Heart left ventricle (tissue), 16 donors: Measurements from ENCODE around the gene RPRD1B. TPM values are rescaled to one million over a fixed set of nuclear protein-coding genes. Genes with fewer than 3 reads are reported as not detected.

Experiments used
- ATAC-seq, 4 donors: fragments of 200-7000 bp; cut with Tn5 transposase; one replicate each; pipeline ENCODE4 v1.9.1; 2020 to 2022; ENCODE audit warnings: moderate library complexity in 4 of 4, mild to moderate bottlenecking in 3 of 4, moderate number of reproducible peaks in 1 of 4
- DNase-seq, 5 donors: peaks; one replicate each; pipeline ENCODE4 v3.0.0-alpha.2; 2020
- H3K27ac ChIP-seq, 12 donors: fragments of 200-600 bp; sonication (generic) in 4 of 12; one replicate each; pipeline versions ENCODE4 v1.5.0 to v1.8.0; 2016 to 2022; ENCODE audit warnings: mild to moderate bottlenecking in 2 of 12
- H3K27me3 ChIP-seq, 9 donors: fragments of 200-600 bp; sonication (generic) in 2 of 9; one replicate each; pipeline versions ENCODE4 v1.5.1 to v1.8.0; 2016 to 2022; ENCODE audit warnings: mild to moderate bottlenecking in 3 of 9
- H3K36me3 ChIP-seq, 9 donors: fragments of 200-600 bp; sonication (generic) in 2 of 9; one replicate each; pipeline versions ENCODE4 v1.5.0 to v1.8.0; 2018 to 2022; ENCODE audit warnings: mild to moderate bottlenecking in 2 of 9
- H3K4me1 ChIP-seq, 12 donors: fragments of 200-600 bp; sonication (generic) in 4 of 12; one replicate each; pipeline versions ENCODE4 v1.5.0 to v1.8.0; 2016 to 2022; ENCODE audit warnings: mild to moderate bottlenecking in 3 of 12
- H3K4me3 ChIP-seq, 12 donors: fragments of 200-600 bp; sonication (generic) in 4 of 12; one replicate each; pipeline versions ENCODE4 v1.5.0 to v1.8.0; 2017 to 2022; ENCODE audit warnings: mild to moderate bottlenecking in 9 of 12, moderate library complexity in 4 of 12
- H3K9me3 ChIP-seq, 12 donors: fragments of 200-600 bp; sonication (generic) in 4 of 12; one replicate each; pipeline versions ENCODE4 v1.5.0 to v1.8.0; 2016 to 2022; ENCODE audit warnings: mild to moderate bottlenecking in 1 of 12
- CTCF ChIP-seq, 12 donors: fragments of 200-600 bp; sonication (generic) in 4 of 12; IDR thresholded peaks; one replicate each; pipeline versions ENCODE4 v1.5.0 to v1.8.0; 2018 to 2022; ENCODE audit warnings: antibody characterized with exemption in 12 of 12, mild to moderate bottlenecking in 5 of 12
- POLR2A ChIP-seq, 2 donors: fragments of 450-650 bp; IDR thresholded peaks; one replicate each; pipeline ENCODE4 v1.6.1; 2017; ENCODE audit warnings: antibody characterized with exemption in 2 of 2, mild to moderate bottlenecking in 2 of 2, moderate library complexity in 2 of 2
- WGBS, 4 donors: extraction: QIAGEN DNeasy Blood & Tissue Kit in 2 of 4; methylation state at CpG; one replicate each; pipeline versions ENCODE4 v1.1.5 to v1.1.7; 2013 to 2018; 5-methylcytosine and 5-hydroxymethylcytosine counted together
- intact Hi-C, 10 donors: fragments of 100-400 bp; cut with DNase I; formaldehyde crosslinking; loops; one replicate each; pipeline versions ENCODE4 v1.11.1 to v1.14.2; 2022
- polyA plus RNA-seq, 2 donors: library from polyadenylated mRNA; stranded (reverse); fragments of 200-250 nt; gene quantifications; one replicate each; pipeline ENCODE4 v1.2.3, GENCODE V29; 2013
- total RNA-seq, 9 donors: library from RNA; depleted of rRNA in 2 of 9; stranded (reverse); fragments of >200 nt in 2 of 9; fragmentation: NEBNext Ultra II Directional in 3 of 9; extraction: Animal tissue kit (Norgen Biotek cat#: 25700) in 3 of 9; gene quantifications; one replicate each; pipeline versions ENCODE4 v1.1.0 to v1.2.4, GENCODE V29; 2016 to 2023
- donor health status: ischemic (EF 13 %, LVEDD 7.1; RV severe dilation, severe dysfunction).
- donor health status: healthy with polysubstance abuse.
- donor health status: DM: no; HTN: yes; CAD: no.
- donor health status: DM: no; HTN: no; CAD: no.
- donor health status: ischemic (EF 25% LVEDD 6.9; RV normal size, moderate dysfunction).
- donor health status: ischemic (EF 25% LVEDD 5.7; RV mildly dilated, moderate dysfunction).
- donor health status: healthy.
- donor health status: DM: yes; HTN: yes; CAD: no.
- donor health status: ischemic (EF 35%, LVEDD 5.7; RV mildly dilated, moderate dysfunction).
- donor health status: nonischemic (EF 11% LVEDD 7.7; RV severe dilation, severe dysfunction).
- donor health status: DM: yes; HTN: yes; CAD: no.
- donor health status: PGD.
- donor health status: ischemic (EF 29% LVEDD 5.4; RV normal size, mild dysfunction).
- donor health status: nonischemic (EF 23%, LVEDD 6.1; RV moderate dilation, normal function).

The RPRD1B gene
- total and polyA plus RNA-seq, 11 donors: 9.1 to 60.2 (median 41.8) TPM

GRCh38 chr20:38018385-38018784, 15.2 kb upstream of the RPRD1B start:
- Histone ChIP-seq H3K36me3 (peaks cover 0 to 46% (median 28%) of the 10 kb centered on the region in 9 donors), H3K27ac (no peak overlapping the region), H3K9me3 (peaks cover 0 to 21% (median 11%) of the 10 kb centered on the region in 12 donors), H3K27me3 (no peaks in the 10 kb centered on the region), H3K4me1 (peaks cover 0 to 10% (median 2%) of the 10 kb centered on the region in 12 donors), H3K4me3 (no peak overlapping the region)
- no peak for DNase-seq
- WGBS, 4 donors: 97 to 99% (median 98%) methylated on average over 2 of the region's 2 CpGs
- intact Hi-C loops: no loop called here
- no peak for ATAC-seq
- TF ChIP-seq CTCF (IDR thresholded peaks at IDR 0.05) (no peak), POLR2A (IDR thresholded peaks at IDR 0.05) (no peak)

- WGBS, 4 donors: 74 to 90% (median 79%) methylated on average over 2 of the region's 2 CpGs
- Histone ChIP-seq H3K27ac (no peak overlapping the region), H3K9me3 (peaks cover 0 to 21% (median 11%) of the 10 kb centered on the region in 12 donors), H3K27me3 (no peaks in the 10 kb centered on the region), H3K36me3 (peaks cover 0 to 38% (median 17%) of the 10 kb centered on the region in 9 donors), H3K4me1 (peaks cover 0 to 23% (median 2%) of the 10 kb centered on the region in 12 donors), H3K4me3 (no peak overlapping the region)
- DNase-seq: no peak
- ATAC-seq: no peak
- intact Hi-C loops: no loop called here
- TF ChIP-seq POLR2A (IDR thresholded peaks at IDR 0.05): no peak
- TF ChIP-seq CTCF (IDR thresholded peaks at IDR 0.05): no peak
Measured at GRCh38 chr20:38021087-38021772, 12.3 kb upstream of the RPRD1B start.

- intact Hi-C loops: no loop called here
- no peak for DNase-seq
- peak overlapping the region in 1 of 12 donors; percentile 77 for H3K27ac ChIP-seq
Measured at GRCh38 chr20:38023181-38024001, 10.2 kb upstream of the RPRD1B start.

More at GRCh38 chr20:38023181-38024001, 10.2 kb upstream of the RPRD1B start:
- Histone ChIP-seq H3K36me3 (peaks cover 0 to 18% (median 4%) of the 10 kb centered on the region in 9 donors), H3K9me3 (peaks cover 0 to 10% (median 3%) of the 10 kb centered on the region in 12 donors), H3K27me3 (no peaks in the 10 kb centered on the region), H3K4me1 (peaks cover 0 to 23% (median 2%) of the 10 kb centered on the region in 12 donors), H3K4me3 (no peak overlapping the region)
- TF ChIP-seq POLR2A (IDR thresholded peaks at IDR 0.05) (no peak), CTCF (IDR thresholded peaks at IDR 0.05) (no peak)
- ATAC-seq: peak in 2 of 4 donors; percentile 45 to 49
- WGBS, 4 donors: 70 to 75% (median 72%) methylated on average over 5 of the region's 5 CpGs
